HG03439 (cell line): ENCODE results near the gene GRIPAP1.

Experiments used
- ATAC-seq: cut with Tn5 transposase; IDR thresholded peaks from one replicate; pipeline ENCODE4 v1.9.1; 2021; ENCODE audit warnings: mild to moderate bottlenecking, moderate library complexity; ENCODE audit not compliant: unreplicated experiment

The GRIPAP1 gene

GRCh38 chrX:49002091-49002935 is at the start of gene GRIPAP1:
TSS of gene GRIPAP1 (minus strand) at chrX:49002264. CDS start at chrX:49002229, 35 bp downstream.
- peak; percentile 83 for ATAC-seq

GRCh38 chrX:49043987-49044281 is 41.9 kb upstream of the GRIPAP1 start:
- no peak for ATAC-seq

- peak; percentile 86 for ATAC-seq
These were observed 41.3 kb upstream of the GRIPAP1 start, which contains the start of gene TFE3 for GRCh38 chrX:49043220-49043986. TSS of gene TFE3 (minus strand) at chrX:49043357. CDS start at chrX:49043226, 131 bp downstream.

GRCh38 chrX:49042581-49043219 is 40.6 kb upstream of the GRIPAP1 start:
- ATAC-seq = no peak

- no peak for ATAC-seq
These were observed 39.9 kb upstream of the GRIPAP1 start for GRCh38 chrX:49041744-49042580.

- ATAC-seq = no peak
These were observed 38.4 kb upstream of the GRIPAP1 start for GRCh38 chrX:49040376-49040955.

- no peak for ATAC-seq
These were observed 37.7 kb upstream of the GRIPAP1 start for GRCh38 chrX:49039598-49040375.

- ATAC-seq = no peak
These were observed 35.9 kb upstream of the GRIPAP1 start for GRCh38 chrX:49037883-49038475.

GRCh38 chrX:49030283-49030682 is 28.2 kb upstream of the GRIPAP1 start:
- ATAC-seq = no peak

- no peak for ATAC-seq
These were observed 27.8 kb upstream of the GRIPAP1 start for GRCh38 chrX:49029876-49030275.

- no peak for ATAC-seq
These were observed 17.7 kb upstream of the GRIPAP1 start for GRCh38 chrX:49019599-49020249.

- ATAC-seq = no peak
These were observed 17.0 kb upstream of the GRIPAP1 start for GRCh38 chrX:49019050-49019449.

GRCh38 chrX:49003696-49004095 is 1.6 kb upstream of the GRIPAP1 start:
- no peak for ATAC-seq

- ATAC-seq = peak; percentile 19
These were observed 458 bp downstream of the GRIPAP1 start for GRCh38 chrX:49001521-49002090.

GRCh38 chrX:49000636-49001035 is 1.4 kb downstream of the GRIPAP1 start:
- ATAC-seq = no peak

GRCh38 chrX:48999030-48999429 is 3.0 kb downstream of the GRIPAP1 start:
- ATAC-seq = no peak

- no peak for ATAC-seq
These were observed 3.7 kb downstream of the GRIPAP1 start for GRCh38 chrX:48998391-48998790.

GRCh38 chrX:48997865-48998264 is 4.2 kb downstream of the GRIPAP1 start:
- ATAC-seq = no peak
